ENCODE data around the gene SMG5.
A peak's percentile ranks its signal among the peaks of the same experiment; 100 is the strongest.

The SMG5 gene

GRCh38 chr1:156214024-156214748, 68.4 kb downstream of the SMG5 start:
- no peak for DNase-seq (ENCODE audit: low spot score)

GRCh38 chr1:156213644-156213966, 69.0 kb downstream of the SMG5 start:
- DNase-seq (ENCODE audit: low spot score): no peak

DNA sequence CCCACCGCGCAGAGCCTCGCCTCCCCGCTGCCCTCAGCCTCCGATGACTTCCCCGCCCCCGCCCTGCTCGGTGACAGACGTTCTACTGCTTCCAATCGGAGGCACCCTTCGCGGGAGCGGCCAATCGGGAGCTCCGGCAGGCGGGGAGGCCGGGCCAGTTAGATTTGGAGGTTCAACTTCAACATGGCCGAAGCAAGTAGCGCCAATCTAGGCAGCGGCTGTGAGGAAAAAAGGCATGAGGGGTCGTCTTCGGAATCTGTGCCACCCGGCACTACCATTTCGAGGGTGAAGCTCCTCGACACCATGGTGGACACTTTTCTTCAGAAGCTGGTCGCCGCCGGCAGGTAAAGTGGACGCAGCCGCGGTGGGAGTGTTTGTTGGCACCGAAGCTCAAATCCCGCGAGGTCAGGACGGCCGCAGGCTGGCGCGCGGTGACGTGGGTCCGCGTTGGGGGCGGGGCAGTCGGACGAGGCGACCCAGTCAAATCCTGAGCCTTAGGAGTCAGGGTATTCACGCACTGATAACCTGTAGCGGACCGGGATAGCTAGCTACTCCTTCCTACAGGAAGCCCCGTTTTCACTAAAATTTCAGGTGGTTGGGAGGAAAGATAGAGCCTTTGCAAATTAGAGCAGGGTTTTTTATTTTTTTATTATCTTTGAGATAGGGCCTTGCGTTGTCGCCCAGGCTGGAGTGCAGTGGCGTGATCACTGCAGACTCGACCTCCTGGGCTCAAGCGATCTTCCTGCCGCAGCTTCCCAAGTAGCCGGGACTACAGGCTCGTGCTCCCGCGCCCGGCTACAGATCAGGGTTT, 69.6 kb downstream of the SMG5 start, which contains the start of gene PMF1:
PMF1 (plus strand) TSS at position 175 of the 811 bp plus-strand sequence; CDS start at position 184, 9 bp downstream.
- peak; percentile 97 for DNase-seq (ENCODE audit: low spot score)

GRCh38 chr1:156212130-156212529, 70.5 kb downstream of the SMG5 start:
- DNase-seq (ENCODE audit: low spot score): no peak

DNA sequence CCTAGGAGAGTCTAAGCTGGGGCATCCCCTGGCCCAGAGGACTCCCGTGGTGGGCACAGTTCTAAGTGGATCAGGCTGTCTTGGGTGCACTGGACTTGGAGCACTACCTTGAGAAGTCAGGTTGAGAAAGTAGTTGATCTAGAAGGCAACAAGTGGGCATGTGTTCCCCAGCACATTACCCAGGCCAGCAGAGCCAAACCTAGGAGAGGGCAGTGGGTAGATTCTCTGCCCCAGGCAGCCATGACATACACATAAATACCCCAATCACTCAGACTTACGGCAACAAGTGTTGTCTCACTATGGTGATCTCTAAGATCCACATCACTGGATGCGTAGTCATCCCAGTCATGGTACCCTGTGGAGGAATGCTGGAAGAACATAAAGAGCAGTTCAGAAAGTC, 71.4 kb downstream of the SMG5 start:
- no peak for DNase-seq (ENCODE audit: low spot score)

DNA sequence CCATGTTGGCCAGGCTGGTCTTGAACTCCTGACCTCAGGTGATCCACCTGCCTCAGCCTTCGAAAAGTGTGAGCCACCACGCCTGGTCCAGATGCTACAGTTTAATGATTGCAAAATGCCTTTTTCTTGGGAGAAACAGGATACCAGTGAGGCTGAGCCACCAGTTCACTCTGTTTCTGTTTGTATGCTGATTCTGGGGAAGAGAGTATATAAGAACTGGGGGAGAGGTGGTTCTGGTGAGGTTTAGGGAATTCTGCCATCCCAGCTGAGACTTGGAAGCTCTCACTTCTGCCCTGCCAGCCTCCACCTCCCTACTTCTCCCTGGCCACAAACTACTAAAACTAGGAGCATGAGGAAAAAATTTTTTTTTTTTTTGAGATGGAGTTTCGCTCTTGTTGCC, 77.9 kb downstream of the SMG5 start:
- no peak for DNase-seq (ENCODE audit: low spot score)

- DNase-seq (ENCODE audit: low spot score): no peak
These were observed 79.3 kb downstream of the SMG5 start for GRCh38 chr1:156203331-156203730.

DNA sequence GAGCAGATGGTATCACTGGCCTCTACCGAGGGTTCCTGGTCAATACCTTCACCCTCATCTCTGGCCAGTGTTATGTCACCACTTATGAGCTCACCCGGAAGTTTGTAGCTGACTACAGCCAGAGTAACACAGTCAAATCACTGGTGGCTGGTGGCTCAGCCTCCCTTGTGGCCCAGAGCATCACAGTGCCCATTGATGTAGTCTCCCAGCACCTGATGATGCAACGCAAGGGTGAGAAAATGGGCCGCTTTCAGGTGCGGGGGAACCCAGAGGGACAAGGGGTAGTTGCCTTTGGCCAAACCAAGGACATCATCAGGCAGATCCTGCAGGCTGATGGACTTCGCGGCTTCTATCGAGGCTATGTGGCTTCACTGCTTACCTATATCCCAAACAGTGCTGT, 82.6 kb downstream of the SMG5 start:
- DNase-seq (ENCODE audit: low spot score): no peak
